H1 (cell line): ENCODE measurements around the gene FGF19. TPM values are rescaled to one million over a fixed set of nuclear protein-coding genes. Genes with fewer than 3 reads are reported as not detected.

Source experiments
- CHD2 ChIP-seq: IDR thresholded peaks from 2 replicates; pipeline ENCODE4 v1.6.1; 2012; ENCODE audit warnings: low read length, improper control_type of control experiment
- FOSL1 ChIP-seq: IDR thresholded peaks from 2 replicates; pipeline ENCODE4 v1.6.1; 2011; ENCODE audit warnings: mild to moderate bottlenecking, low read depth, low read length, moderate library complexity; ENCODE audit not compliant: insufficient read depth
- HDAC2 ChIP-seq, 2 experiments: fragments of 300-600 bp in 1 of 2; sonication (generic) in 1 of 2; IDR thresholded peaks; 2 replicates each; pipeline ENCODE4 v1.6.1; 2011 to 2012; ENCODE audit warnings: low read depth in 2 of 2, low read length in 2 of 2, mild to moderate bottlenecking in 2 of 2, moderate library complexity in 2 of 2, borderline replicate concordance in 1 of 2, inconsistent platforms in 1 of 2
- PHF8 ChIP-seq: fragments of 200-600 bp; sonication (generic); conservative IDR thresholded peaks from 2 replicates; pipeline ENCODE4 v1.7.1; 2012; ENCODE audit warnings: low read depth, mild to moderate bottlenecking, inconsistent platforms, low read length, moderate library complexity
- POLR2AphosphoS5 ChIP-seq: IDR thresholded peaks from 2 replicates; pipeline ENCODE4 v1.6.1; 2011; ENCODE audit warnings: low read depth, low read length
- polyA plus RNA-seq, 7 experiments: library from polyadenylated mRNA; depleted of rRNA in 3 of 7; stranded (reverse) in 5 of 7; unstranded in 2 of 7; fragments of >200 nt in 5 of 7; fragments of 200-250 nt in 2 of 7; gene quantifications; 1 replicate in 5 of 7; 2 replicates in 1 of 7; 4 replicates in 1 of 7; pipeline versions ENCODE4 v1.2.1 to v1.2.3, GENCODE V29; 2011 to 2013; ENCODE audit warnings: missing spikeins in 2 of 7, mixed read lengths in 2 of 7
- total RNA-seq: library from RNA; stranded (reverse); fragmentation: NEBNext Ultra II Directional; extraction: Animal tissue kit (Norgen Biotek cat#: 25700); gene quantifications from 2 replicates; pipeline ENCODE4 v1.2.1, GENCODE V29; 2021

FGF19 gene
- total and polyA plus RNA-seq, 2 of the 8 experiments (the other 6 are each of a cell fraction or from before 2014, with no cell fraction given), result 9.6 to 14.8 TPM

DNA sequence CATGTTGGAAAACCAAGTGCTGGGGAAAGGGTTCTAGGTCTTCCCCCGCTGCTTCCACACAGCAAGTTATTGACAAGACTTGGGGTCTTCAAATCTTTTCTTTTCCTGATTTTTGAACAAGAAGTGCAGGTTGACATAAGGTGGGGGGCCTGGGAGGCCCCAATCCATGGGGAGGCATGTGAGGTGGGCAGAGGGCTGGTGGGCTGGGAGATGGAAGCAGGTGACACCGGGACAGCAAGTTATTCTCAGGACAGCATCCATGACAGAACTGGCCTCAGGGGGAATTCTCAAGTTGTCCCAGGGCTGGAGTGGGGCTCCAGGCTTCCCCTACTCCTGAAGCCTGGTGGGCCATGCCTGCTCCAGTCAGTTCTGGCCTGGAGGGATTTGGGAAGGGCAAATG lies 5.5 kb downstream of the FGF19 start (continued):
- TF ChIP-seq HDAC2 (IDR thresholded peaks at IDR 0.05; ENCODE audit: borderline replicate concordance in 1 of 2, low read depth in 2 of 2, low read length in 2 of 2) (no peak), FOSL1 (no peak), CHD2 (no peak), POLR2AphosphoS5 (no peak), PHF8 (no peak)
